ENCODE measurements around the gene PPDPF.

GRCh38 chr20:63502671-63503172 is 17.8 kb upstream of the PPDPF start:
- no peak for TF ChIP-seq CTCF (IDR thresholded peaks at IDR 0.05; ENCODE audit: control extremely low read depth in 1 of 3, insufficient read depth in 1 of 3, low read depth in 1 of 3, low read length in 3 of 3)
- no peak for TF ChIP-seq ZNF274 (IDR thresholded peaks at IDR 0.05; ENCODE audit: borderline replicate concordance, extremely low read depth, low read length)
- TF ChIP-seq BCL11A (IDR thresholded peaks at IDR 0.05; ENCODE audit: low read depth in 2 of 2, low read length in 2 of 2): no peak

All from H1 (cell line).